GM23338 (cell line): ENCODE measurements around the gene ZNF282. TPM values are rescaled to one million over a fixed set of nuclear protein-coding genes. Genes with fewer than 3 reads are reported as not detected.

Source experiments
- ATAC-seq: fragments of 200-7000 bp; cut with Tn5 transposase; 3 replicates; pipeline ENCODE4 v1.9.1; 2020
- DNase-seq: peaks from one replicate; pipeline ENCODE4 v3.0.0-alpha.2; 2015; ENCODE audit warnings: low spot score
- H2AFZ ChIP-seq: fragments of 200-600 bp; sonication (generic); 2 replicates; pipeline ENCODE4 v1.8.0; 2016; ENCODE audit warnings: antibody characterized with exemption, mild to moderate bottlenecking, moderate library complexity
- H3F3A ChIP-seq: fragments of 200-600 bp; sonication (generic); replicated peaks from 2 replicates; pipeline ENCODE4 v1.8.0; 2017; ENCODE audit warnings: antibody characterized with exemption, mixed run types, low read depth
- H3K27ac ChIP-seq: fragments of 200-600 bp; sonication (generic); 2 replicates; pipeline ENCODE4 v1.6.1; 2016; ENCODE audit warnings: low read depth
- H3K27me3 ChIP-seq: fragments of 200-600 bp; sonication (generic); 2 replicates; pipeline ENCODE4 v1.8.0; 2016; ENCODE audit warnings: mild to moderate bottlenecking, mixed run types, moderate library complexity; ENCODE audit not compliant: insufficient read depth
- H3K36me3 ChIP-seq: fragments of 200-600 bp; sonication (generic); 2 replicates; pipeline ENCODE4 v1.8.0; 2016; ENCODE audit warnings: mild to moderate bottlenecking; ENCODE audit not compliant: insufficient read depth
- H3K4me1 ChIP-seq: fragments of 200-600 bp; sonication (generic); 2 replicates; pipeline ENCODE4 v1.8.0; 2016; ENCODE audit warnings: mild to moderate bottlenecking, moderate library complexity; ENCODE audit not compliant: insufficient read depth
- H3K4me2 ChIP-seq: fragments of 200-600 bp; sonication (generic); 2 replicates; pipeline ENCODE4 v1.7.1; 2017; ENCODE audit warnings: mixed run types
- H3K4me3 ChIP-seq: fragments of 200-600 bp; sonication (generic); 2 replicates; pipeline ENCODE4 v1.6.1; 2016; ENCODE audit warnings: mixed run types
- H3K79me2 ChIP-seq: fragments of 200-600 bp; sonication (generic); replicated peaks from 2 replicates; pipeline ENCODE4 v1.8.0; 2017; ENCODE audit warnings: mild to moderate bottlenecking; ENCODE audit not compliant: insufficient read depth
- H3K9me2 ChIP-seq: fragments of 200-600 bp; sonication (generic); 2 replicates; pipeline ENCODE4 v1.8.0; 2017; ENCODE audit not compliant: insufficient read depth
- H4K20me1 ChIP-seq: fragments of 200-600 bp; sonication (generic); replicated peaks from 2 replicates; pipeline ENCODE4 v1.8.0; 2017; ENCODE audit warnings: mild to moderate bottlenecking; ENCODE audit not compliant: insufficient read depth
- H3K27ac Mint-ChIP-seq: 2 replicates; pipeline ENCODE4 v1.8.0; 2020; ENCODE audit warnings: inconsistent platforms, mild to moderate bottlenecking, moderate library complexity, mixed read lengths
- H3K27me3 Mint-ChIP-seq: 3 replicates; pipeline ENCODE4 v1.8.0; 2022; ENCODE audit warnings: low read depth, mild to moderate bottlenecking, moderate library complexity, mixed read lengths, inconsistent platforms; ENCODE audit not compliant: insufficient read depth, poor library complexity
- H3K36me3 Mint-ChIP-seq: 3 replicates; pipeline ENCODE4 v1.8.0; 2021; ENCODE audit warnings: low read depth, mild to moderate bottlenecking, inconsistent platforms, moderate library complexity, mixed read lengths
- H3K4me1 Mint-ChIP-seq: 3 replicates; pipeline ENCODE4 v1.8.0; 2020; ENCODE audit warnings: mild to moderate bottlenecking, inconsistent platforms, mixed read lengths
- H3K4me3 Mint-ChIP-seq: 3 replicates; pipeline ENCODE4 v1.8.0; 2021; ENCODE audit warnings: moderate library complexity, mild to moderate bottlenecking, inconsistent platforms, mixed read lengths
- H3K9me3 Mint-ChIP-seq: 3 replicates; pipeline ENCODE4 v1.8.0; 2020; ENCODE audit warnings: moderate library complexity, mild to moderate bottlenecking, inconsistent platforms, mixed read lengths
- CTCF ChIP-seq, 2 experiments: fragments of 200-600 bp in 1 of 2; sonication (generic) in 1 of 2; conservative IDR thresholded peaks; 2 replicates each; pipeline versions ENCODE4 v1.5.1 to v1.6.1; 2016 to 2017; ENCODE audit warnings: antibody characterized with exemption in 2 of 2, low read depth in 2 of 2, mild to moderate bottlenecking in 2 of 2, moderate library complexity in 1 of 2
- EZH2 ChIP-seq: fragments of 200-600 bp; sonication (generic); IDR thresholded peaks from one replicate; pipeline ENCODE4 v1.8.0; 2017; ENCODE audit warnings: antibody characterized with exemption, mild to moderate bottlenecking, low read depth; ENCODE audit not compliant: unreplicated experiment
- JUNB ChIP-seq: IDR thresholded peaks from one replicate; pipeline ENCODE4 v1.6.1; 2016; ENCODE audit warnings: antibody characterized with exemption; ENCODE audit not compliant: unreplicated experiment
- NANOG ChIP-seq: IDR thresholded peaks from 2 replicates; pipeline ENCODE4 v1.6.1; 2016; ENCODE audit warnings: antibody characterized with exemption, borderline replicate concordance
- ZNF114 ChIP-seq: fragments of 250-450 bp; sonication (Bioruptor Pico); IDR thresholded peaks from 2 replicates; pipeline ENCODE4 v1.5.0; 2020; ENCODE audit warnings: mild to moderate bottlenecking, moderate library complexity
- ZNF462 ChIP-seq: fragments of 250-450 bp; sonication (Bioruptor Pico); IDR thresholded peaks from 2 replicates; pipeline ENCODE4 v1.5.0; 2020; ENCODE audit warnings: mild to moderate bottlenecking, moderate library complexity
- polyA plus RNA-seq: library from polyadenylated mRNA; unstranded; fragments of >200 nt; fragmentation: Nextera tagmentation; extraction: Ambion mirVana; gene quantifications from 2 replicates; pipeline ENCODE4 v1.2.1, GENCODE V29; 2016
- total RNA-seq: library from RNA; depleted of rRNA; stranded (reverse); fragments of >200 nt; shearing (Covaris generic); gene quantifications from 2 replicates; pipeline ENCODE4 v1.2.3, GENCODE V29; 2014

The ZNF282 gene
- total and polyA plus RNA-seq, 2 experiments from 2014 or later: 7.2 to 36.3 TPM

- no peak overlapping the region for H3K27ac ChIP-seq
- H3K9me3 Mint-ChIP-seq: peaks cover 7% of the 10 kb centered on the region; the same call in 2 of the 3 replicates
- H3K4me2 ChIP-seq: no peak overlapping the region
- no peak for ATAC-seq
- no peak for DNase-seq
- H3K4me1 ChIP-seq: 0 out of 2 replicates have a peak, but pooled peaks cover 7% of the 10 kb centered on the region
- no peak overlapping the region for H3K27ac Mint-ChIP-seq
- H3K9me2 ChIP-seq: no peaks in the 10 kb centered on the region
- no peaks in the 10 kb centered on the region for H3K27me3 Mint-ChIP-seq
- peaks cover 29% of the 10 kb centered on the region for H4K20me1 ChIP-seq
- TF ChIP-seq ZNF114 (CRISPR knock-in tag) (no peak), ZNF462 (no peak), EZH2 (no peak), NANOG (no peak), JUNB (no peak), CTCF (conservative IDR thresholded peaks at IDR 0.05; ENCODE audit: low read depth in 2 of 2) (no peak)
- no peak overlapping the region for H3K4me3 ChIP-seq
- H3K4me1 Mint-ChIP-seq: peaks cover 4% of the 10 kb centered on the region
- no peak overlapping the region for H3K4me3 Mint-ChIP-seq
- H3K36me3 Mint-ChIP-seq: peaks cover 18% of the 10 kb centered on the region
- H3F3A ChIP-seq: no peaks in the 10 kb centered on the region
- no peaks in the 10 kb centered on the region for H3K36me3 ChIP-seq
- H2AFZ ChIP-seq: no peak overlapping the region
- peaks cover 90% of the 10 kb centered on the region for H3K79me2 ChIP-seq
- H3K27me3 ChIP-seq: no peaks in the 10 kb centered on the region
Observed at GRCh38 chr7:149245244-149245643, 49.9 kb downstream of the ZNF282 start.
